GM19397 (cell line): ENCODE measurements around the gene CRLF2.
"Not testable (repeated sequence)": the region's sequence is repeated elsewhere in the genome, so short reads cannot be mapped to it uniquely, and the experiment has no call there.

Experiments used
- ATAC-seq: cut with Tn5 transposase; IDR thresholded peaks from one replicate; pipeline ENCODE4 v1.9.1; 2021; ENCODE audit warnings: mild to moderate bottlenecking, moderate library complexity; ENCODE audit not compliant: unreplicated experiment

CRLF2 gene

DNA sequence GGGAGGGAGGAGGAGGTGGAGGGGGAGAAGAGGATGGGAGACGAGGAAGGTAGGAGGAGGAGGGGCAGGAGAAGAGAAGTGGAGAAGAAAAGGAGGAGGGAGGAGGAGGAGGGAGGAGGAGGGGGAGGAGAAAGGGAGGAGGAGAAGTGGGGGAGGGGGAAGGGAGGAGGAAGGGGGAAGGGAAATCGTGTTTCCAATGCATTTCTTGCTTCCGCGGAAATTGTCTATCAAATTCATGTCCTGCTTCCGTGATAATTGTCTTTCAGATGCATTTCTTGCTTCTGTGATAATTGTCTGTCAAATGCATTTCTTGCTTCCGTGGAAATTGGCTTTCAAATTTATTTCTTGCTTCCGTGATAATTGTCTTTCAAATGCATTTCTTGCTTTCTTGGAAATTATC, 43.3 kb downstream of the CRLF2 start:
- no peak for ATAC-seq

DNA sequence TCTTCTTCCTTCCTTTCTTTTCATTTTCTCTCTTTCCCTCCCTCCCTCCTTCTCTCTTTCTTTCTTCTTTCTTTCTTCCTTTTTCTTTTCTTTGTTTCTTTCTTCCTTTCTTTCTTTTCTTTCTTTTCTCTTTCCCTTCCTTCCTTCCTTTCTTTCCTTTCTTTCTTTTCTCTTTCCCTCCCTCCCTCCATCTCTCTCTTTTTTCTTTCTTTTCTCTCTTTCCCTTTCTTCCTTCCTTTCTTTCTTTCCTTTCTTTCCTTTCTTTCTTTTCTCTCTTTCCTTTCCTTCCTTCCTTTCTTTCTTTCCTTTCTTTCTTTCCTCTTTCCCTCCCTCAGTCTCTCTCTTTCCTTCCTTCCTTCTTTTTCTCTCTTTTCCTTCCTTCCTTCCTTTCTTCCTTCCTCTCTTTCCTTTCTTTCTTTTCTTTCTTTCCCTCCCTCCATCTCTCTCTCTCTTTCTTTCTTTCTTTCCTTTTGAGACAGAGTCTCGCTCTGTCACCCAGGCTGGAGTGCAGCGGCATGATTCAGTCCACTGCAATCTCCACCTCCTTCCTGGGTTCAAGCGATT, 44.4 kb downstream of the CRLF2 start:
- ATAC-seq: no peak

GRCh38 chrX:1167466-1167865, 45.0 kb downstream of the CRLF2 start:
- no peak for ATAC-seq

DNA sequence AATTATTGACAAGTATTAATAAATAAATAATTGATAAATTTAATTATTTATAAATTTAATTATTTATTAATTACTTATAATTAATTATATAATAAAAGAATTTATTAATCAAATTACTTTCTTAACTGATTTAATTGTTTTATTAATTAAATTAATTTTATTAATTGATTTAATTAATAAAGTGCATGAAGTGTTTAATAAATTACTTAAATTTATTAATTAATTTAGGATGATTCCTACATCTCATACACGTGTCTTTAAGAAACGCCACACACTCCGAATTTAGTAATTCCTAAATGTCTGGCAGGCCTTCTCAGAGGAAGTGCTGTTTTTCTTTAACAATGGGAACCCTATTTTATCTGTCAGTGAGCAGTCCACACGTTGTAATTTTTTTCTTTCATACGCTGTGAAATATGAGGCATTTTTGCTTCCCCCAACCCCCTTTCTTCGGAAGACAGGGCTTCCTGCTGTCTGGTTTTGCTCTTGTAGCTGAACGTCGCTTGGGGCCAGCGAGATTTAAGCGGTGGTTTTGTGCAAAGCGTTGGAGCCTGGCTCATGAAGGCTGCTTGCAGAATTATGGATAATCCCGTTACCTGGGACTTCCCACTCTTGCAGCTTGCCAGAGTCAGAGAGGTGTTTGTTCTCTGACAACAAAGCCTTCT, 46.8 kb downstream of the CRLF2 start:
- ATAC-seq: no peak

- ATAC-seq: no peak
Observed at GRCh38 chrX:1164322-1165288, 47.8 kb downstream of the CRLF2 start.

- no peak for ATAC-seq
Observed at GRCh38 chrX:1163231-1163630, 49.2 kb downstream of the CRLF2 start.

DNA sequence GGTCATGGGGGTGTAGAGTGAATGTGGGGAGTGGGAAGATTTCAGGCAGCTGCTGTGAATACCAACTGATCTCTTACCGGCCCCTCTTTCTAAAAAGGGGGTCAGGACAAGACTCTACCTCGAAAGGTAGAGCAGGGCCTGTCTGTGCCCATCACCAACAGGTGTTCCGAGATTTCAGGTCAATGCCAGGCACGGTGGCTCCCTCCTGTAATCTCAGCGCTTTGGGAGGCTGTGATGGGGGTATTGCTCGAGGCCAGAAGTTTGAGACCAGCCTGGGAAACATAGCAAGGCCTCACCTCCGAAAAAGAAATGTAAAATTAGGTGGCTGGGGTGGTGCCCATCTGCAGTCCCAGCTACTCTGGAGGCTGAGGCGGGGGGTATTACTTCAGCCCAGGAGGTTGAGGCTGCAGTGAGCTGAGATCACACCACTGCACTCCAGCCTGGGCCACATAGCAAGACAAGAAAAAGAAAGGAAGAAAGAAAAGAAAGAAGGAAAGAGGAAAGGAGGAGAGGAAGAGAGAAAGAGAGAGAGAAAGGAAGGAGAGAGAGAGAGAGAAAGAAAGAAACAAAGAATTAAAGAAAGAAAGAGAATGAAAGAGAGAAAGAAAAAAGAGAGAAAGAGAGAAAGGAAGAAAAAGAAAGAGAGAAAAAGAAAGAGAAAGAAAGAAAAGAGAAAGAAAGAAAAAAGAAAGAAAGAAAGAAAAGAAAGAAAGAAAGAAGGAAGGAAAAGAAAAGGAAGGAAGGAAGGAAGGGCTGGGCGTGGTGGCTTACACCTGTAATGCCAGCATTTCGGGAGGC, 50.1 kb downstream of the CRLF2 start:
- ATAC-seq: no peak

GRCh38 chrX:1159548-1159947, 52.9 kb downstream of the CRLF2 start:
- no peak for ATAC-seq

DNA sequence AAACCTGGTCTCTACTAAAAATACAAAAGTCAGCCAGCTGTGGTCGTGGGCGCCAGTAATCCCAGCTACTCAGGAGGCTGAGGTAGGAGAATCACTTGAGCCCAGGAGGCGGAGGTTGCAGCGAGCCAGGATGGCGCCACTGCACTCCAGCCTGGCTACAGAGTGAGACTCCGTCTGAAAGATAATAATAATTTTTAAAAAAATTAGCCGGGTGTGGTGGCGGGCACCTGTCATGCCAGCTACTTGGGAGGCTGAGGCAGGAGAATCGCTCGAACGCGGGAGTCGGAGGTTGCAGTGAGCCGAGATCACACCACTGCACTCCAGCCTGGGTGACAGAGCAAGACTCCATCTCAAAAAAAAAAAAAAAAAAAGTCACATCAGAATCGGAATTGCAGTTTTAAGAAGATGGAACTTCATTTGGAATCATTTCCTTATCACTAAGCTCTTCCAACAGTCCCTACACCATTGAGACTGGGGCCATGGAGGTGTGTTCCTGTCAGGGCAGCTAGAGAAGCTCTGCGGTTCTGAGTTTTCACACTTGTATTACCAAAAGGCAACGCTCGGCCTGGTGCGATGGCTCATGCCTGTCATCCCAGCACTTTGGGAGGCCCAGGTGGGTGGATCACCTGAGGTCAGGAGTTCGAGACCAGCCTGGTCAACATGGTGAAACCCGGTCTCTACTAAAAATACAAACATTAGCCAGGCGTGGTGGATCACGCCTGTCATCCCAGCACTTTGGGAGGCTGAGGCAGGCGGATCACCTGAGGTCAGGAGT, 55.6 kb downstream of the CRLF2 start:
- not testable (repeated sequence) for ATAC-seq

DNA sequence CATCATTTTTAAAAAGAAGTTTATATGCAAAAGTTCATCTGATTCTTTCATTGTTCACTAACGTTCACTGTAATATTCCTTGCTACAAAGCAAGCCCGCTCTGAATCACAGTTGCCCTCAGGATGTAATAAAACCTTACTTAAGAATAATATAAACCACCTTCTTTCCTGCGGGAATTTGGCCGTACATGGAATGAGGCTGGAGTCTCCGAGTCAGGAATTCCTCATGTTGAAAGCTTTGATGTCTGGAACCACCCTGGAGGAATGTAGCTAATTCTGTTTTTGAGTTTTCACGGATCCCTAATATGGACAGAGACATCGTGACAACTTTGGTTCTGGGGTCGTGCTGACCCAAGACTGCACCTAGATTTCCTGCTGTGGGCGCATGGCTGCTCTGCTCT, 58.5 kb downstream of the CRLF2 start:
- no peak for ATAC-seq

GRCh38 chrX:1152090-1152489, 60.4 kb downstream of the CRLF2 start:
- no peak for ATAC-seq

- no peak for ATAC-seq
Observed at GRCh38 chrX:1151378-1152077, 60.9 kb downstream of the CRLF2 start.

DNA sequence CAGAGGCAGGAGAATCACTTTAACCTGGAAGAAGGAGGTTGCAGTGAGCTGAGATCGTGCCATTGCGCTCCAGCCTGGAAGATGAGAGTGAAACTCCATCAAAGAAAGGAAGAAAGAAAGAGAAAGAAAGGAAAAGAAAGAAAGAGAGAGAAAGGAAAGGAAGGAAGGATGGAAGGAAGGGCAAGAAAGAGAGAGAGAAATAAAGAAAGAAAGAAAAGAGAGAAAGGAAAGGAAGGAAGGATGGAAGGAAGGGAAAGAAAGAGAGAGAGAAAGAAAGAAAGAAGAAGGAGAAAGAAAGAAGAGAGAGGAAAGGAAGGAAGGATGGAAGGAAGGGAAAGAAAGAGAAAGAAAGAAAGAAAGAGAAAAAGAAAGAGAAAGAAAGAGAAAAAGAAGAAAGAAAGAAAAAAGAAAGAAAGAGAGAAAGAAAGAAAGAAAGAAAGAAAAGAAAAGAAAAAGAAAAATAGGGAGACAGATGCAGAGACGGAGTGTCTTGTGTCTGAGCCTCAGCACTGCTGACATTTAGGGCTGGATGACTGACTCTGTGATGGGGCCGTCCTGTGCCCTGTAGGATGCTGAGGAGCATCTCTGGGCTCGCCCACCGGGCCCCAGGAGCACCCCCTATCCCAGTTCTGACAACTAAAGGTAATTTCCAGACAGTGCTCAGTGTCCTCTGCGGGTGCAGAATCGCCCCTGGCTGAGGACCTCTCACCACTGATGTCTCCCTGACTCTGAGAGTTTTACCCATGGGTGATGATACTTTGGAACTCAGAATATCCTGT, 61.7 kb downstream of the CRLF2 start:
- ATAC-seq: no peak

DNA sequence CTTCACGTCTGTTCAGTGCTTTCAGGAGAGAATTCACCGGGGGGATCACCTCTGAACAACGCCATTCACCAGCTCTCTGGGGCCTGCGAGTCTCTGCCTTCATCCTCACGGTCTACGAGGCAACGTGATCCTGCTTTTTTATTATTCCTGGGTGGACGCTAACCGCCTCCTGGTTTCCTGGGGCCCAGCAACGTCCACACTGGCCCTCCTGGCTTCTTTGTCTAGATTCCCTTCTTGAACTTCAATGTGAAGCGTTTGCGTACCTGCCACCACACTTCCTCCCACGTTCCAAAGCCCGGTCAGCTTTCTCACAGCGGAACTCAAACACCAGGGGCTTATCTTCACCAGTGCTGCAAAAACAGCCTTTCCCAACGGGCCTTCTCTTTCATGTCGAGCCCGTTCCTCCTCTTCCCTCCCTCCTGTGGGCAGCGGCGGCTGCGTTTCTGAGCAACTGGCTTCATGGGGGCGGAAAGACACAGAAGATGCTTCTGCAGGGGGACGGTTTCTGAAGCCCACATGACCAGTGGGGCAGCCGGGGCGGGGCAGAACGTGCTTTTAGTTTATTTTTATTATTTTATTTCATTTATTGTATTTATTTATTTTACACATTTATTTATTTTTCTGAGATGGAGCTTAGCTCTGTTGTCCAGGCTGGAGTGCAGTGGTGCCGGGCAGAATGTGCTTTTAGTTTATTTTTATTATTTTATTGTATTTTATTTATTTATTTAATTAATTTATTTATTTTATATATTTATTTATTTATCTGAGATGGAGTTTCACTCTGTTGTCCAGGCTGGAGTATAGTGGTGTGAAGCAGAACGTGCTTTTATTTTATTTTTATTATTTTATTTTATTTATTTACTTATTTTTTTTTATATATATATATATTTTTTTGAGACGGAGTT, 64.6 kb downstream of the CRLF2 start:
- ATAC-seq: no peak

DNA sequence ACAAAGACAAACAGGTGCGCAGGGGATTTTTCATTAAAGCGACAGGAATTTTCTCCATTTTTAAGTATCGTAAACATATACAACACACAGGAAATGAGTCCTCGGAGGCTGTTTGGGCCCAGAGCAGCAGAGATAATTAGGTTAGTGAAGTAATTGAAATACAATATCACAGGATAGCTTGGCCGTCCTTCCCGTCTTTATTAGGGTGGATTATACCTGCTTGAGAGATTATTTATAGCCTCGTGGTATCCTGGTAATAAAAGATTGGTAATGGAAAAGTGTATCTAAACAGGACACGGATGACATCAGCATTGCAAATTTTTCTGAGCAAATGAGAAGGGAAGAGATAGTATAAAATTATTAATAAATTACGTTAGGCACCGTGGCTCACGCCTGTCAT, 68.2 kb downstream of the CRLF2 start:
- no peak for ATAC-seq
